Central memory CD8-positive, alpha-beta T cell (primary cell): Measurements from ENCODE around the gene FBRSL1.

Source experiments
- ATAC-seq: fragments of 150-1000 bp; cut with Tn5 transposase; replicated peaks from 2 replicates; pipeline ENCODE4 v1.10.0; 2022; ENCODE audit warnings: mild to moderate bottlenecking, moderate FRiP score, moderate number of reproducible peaks; ENCODE audit not compliant: poor library complexity, severe bottlenecking; ENCODE audit errors: extremely low read depth
- DNase-seq, 2 donors: peaks; one replicate each; pipeline ENCODE4 v3.0.0; 2021; ENCODE audit warnings: low spot score in 2 of 2
- H3K27ac Mint-ChIP-seq: one replicate; pipeline ENCODE4 v1.8.0; 2022; ENCODE audit warnings: low read depth, mild to moderate bottlenecking, moderate library complexity, mixed read lengths
- H3K27me3 Mint-ChIP-seq: one replicate; pipeline ENCODE4 v1.8.0; 2022; ENCODE audit warnings: mixed read lengths
- H3K36me3 Mint-ChIP-seq: one replicate; pipeline ENCODE4 v1.8.0; 2022; ENCODE audit warnings: mild to moderate bottlenecking, moderate library complexity, mixed read lengths; ENCODE audit not compliant: insufficient read depth
- H3K4me1 Mint-ChIP-seq: one replicate; pipeline ENCODE4 v1.8.0; 2022; ENCODE audit warnings: mixed read lengths
- H3K4me3 Mint-ChIP-seq: one replicate; pipeline ENCODE4 v1.8.0; 2022; ENCODE audit warnings: mild to moderate bottlenecking, moderate library complexity, mixed read lengths
- H3K9me3 Mint-ChIP-seq: one replicate; pipeline ENCODE4 v1.8.0; 2022; ENCODE audit warnings: mixed read lengths

FBRSL1 gene

DNA sequence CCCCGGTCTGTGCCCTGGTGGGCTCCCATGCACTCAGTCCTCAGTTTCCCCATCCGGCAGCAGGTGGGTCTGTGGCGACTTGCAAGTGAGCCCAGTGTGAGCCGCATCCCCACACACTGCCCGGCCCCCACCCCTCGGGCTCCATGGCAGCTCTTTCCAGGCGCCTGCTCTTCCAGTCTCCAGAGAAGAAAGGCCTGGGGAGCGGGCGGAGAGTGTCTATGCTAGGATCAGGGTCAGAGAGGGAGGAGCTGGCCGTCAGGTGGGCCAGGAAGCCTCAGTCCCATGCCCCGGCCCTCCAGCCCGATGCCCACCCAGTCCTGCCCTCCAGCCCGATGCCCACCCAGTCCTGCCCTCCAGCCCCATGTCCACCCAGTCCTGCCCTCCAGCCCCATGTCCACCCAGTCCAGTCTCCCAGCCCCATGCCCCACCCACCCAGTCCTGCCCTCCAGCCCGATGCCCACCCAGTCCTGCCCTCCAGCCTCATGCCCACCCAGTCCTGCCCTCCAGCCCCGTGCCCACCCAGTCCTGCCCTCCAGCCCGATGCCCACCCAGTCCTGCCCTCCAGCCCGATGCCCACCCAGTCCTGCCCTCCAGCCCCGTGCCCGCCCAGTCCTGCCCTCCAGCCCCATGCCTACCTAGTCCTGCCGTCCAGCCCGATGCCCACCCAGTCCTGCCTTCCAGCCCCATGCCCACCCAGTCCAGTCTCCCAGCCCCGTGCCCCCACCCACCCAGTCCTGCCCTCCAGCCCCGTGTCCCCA lies 49.2 kb downstream of the FBRSL1 start:
- Mint-ChIP-seq H3K27me3 (no peaks in the 10 kb centered on the region), H3K36me3 (peaks cover 5% of the 10 kb centered on the region), H3K4me1 (peaks cover 26% of the 10 kb centered on the region), H3K9me3 (peaks cover 16% of the 10 kb centered on the region), H3K4me3 (no peak overlapping the region), H3K27ac (no peak overlapping the region)
- ATAC-seq (no peak), DNase-seq (no peak)

- Mint-ChIP-seq H3K4me1 (peaks cover 25% of the 10 kb centered on the region), H3K9me3 (peaks cover 11% of the 10 kb centered on the region), H3K36me3 (peaks cover 5% of the 10 kb centered on the region), H3K4me3 (no peak overlapping the region), H3K27me3 (no peaks in the 10 kb centered on the region), H3K27ac (no peak overlapping the region)
- ATAC-seq: no peak
- no peak for DNase-seq
Measured at GRCh38 chr12:132540436-132540835, 50.5 kb downstream of the FBRSL1 start.

GRCh38 chr12:132541200-132541599 lies 51.2 kb downstream of the FBRSL1 start:
- Mint-ChIP-seq H3K36me3 (peaks cover 5% of the 10 kb centered on the region), H3K4me3 (no peak overlapping the region), H3K27me3 (no peaks in the 10 kb centered on the region), H3K4me1 (peaks cover 18% of the 10 kb centered on the region), H3K27ac (no peak overlapping the region), H3K9me3 (peaks cover 4% of the 10 kb centered on the region)
- no peak for DNase-seq
- no peak for ATAC-seq

DNA sequence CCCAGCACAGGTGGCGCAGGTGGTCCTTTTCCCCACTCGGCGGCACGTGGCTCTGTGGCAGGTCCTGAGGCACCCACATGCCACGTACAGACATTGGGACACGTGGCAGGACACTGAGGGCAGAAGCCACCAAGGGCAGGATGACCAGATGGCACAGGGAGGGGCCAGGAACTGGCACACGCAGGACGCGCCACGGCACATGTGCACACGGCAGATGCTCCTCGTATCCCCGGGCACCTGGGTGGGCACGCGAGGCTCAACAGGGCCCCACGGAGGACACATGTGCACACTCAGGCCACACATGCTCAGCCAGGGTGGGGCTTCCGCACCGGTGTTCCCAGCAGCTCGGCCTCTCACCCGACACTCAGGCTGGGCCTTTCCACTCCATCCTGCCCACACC lies 52.0 kb downstream of the FBRSL1 start:
- Mint-ChIP-seq H3K4me1 (peaks cover 18% of the 10 kb centered on the region), H3K4me3 (no peak overlapping the region), H3K27me3 (no peaks in the 10 kb centered on the region), H3K9me3 (no peaks in the 10 kb centered on the region), H3K36me3 (peaks cover 5% of the 10 kb centered on the region), H3K27ac (no peak overlapping the region)
- no peak for DNase-seq
- no peak for ATAC-seq

DNA sequence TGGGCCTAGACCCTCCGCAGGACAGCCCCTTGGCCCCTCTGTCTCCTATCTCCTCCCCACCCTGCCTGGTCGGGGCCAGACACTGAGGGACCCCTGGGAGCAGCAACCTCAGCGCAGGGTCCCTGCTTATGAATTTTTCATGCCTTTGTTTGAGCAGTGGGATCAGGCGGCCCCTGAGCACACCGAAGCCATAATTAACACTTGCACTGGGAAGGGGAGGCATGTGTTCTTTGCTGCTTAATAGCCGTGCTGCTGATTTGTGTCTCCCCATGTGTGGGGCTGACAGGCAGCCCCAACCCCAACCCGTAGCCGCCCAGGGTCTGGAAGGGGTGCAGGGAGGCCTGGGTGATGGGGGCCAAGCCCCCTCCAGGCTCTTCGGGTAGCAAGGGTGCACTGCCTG lies 52.7 kb downstream of the FBRSL1 start:
- peaks cover 15% of the 10 kb centered on the region for H3K4me1 Mint-ChIP-seq

GRCh38 chr12:132543298-132544079 lies 53.5 kb downstream of the FBRSL1 start:
- ATAC-seq (peak; percentile 57), DNase-seq (no peak)
- H3K27ac Mint-ChIP-seq: no peak overlapping the region

More for the DNA sequence above, 52.7 kb downstream of the FBRSL1 start:
- no peak overlapping the region for H3K27ac Mint-ChIP-seq
- no peak for DNase-seq
- ATAC-seq: no peak
- no peaks in the 10 kb centered on the region for H3K27me3 Mint-ChIP-seq
- no peaks in the 10 kb centered on the region for H3K9me3 Mint-ChIP-seq
- H3K36me3 Mint-ChIP-seq: peaks cover 5% of the 10 kb centered on the region
- H3K4me3 Mint-ChIP-seq: no peak overlapping the region

GRCh38 chr12:132544080-132544397 lies 54.1 kb downstream of the FBRSL1 start:
- peaks cover 12% of the 10 kb centered on the region for H3K4me1 Mint-ChIP-seq
- no peaks in the 10 kb centered on the region for H3K27me3 Mint-ChIP-seq
- no peak overlapping the region for H3K27ac Mint-ChIP-seq
- H3K36me3 Mint-ChIP-seq: peaks cover 5% of the 10 kb centered on the region
- ATAC-seq (no peak), DNase-seq (no peak)
- no peaks in the 10 kb centered on the region for H3K9me3 Mint-ChIP-seq
- H3K4me3 Mint-ChIP-seq: no peak overlapping the region

More at GRCh38 chr12:132543298-132544079, 53.5 kb downstream of the FBRSL1 start:
- Mint-ChIP-seq H3K36me3 (peaks cover 5% of the 10 kb centered on the region), H3K27me3 (no peaks in the 10 kb centered on the region), H3K4me1 (peaks cover 12% of the 10 kb centered on the region), H3K4me3 (peak overlapping the region; percentile 32), H3K9me3 (no peaks in the 10 kb centered on the region)

DNA sequence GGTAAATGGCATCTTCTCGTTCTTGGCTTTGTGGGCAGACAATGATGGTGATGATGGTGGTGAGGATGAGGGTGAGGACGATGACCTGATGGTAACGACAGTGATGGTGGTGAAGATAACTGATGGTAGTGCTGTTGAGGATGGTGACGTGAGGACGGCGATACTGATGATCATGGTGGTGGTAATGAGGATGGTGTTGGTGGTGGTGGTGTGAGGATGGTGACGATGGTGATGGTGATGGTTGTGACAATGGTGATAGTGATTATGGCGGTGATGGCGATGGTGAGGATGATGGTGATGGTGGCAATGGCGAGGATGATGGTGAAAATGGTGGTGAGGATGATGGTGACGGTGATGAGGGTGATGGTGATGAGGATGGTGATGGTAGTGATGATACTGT lies 54.5 kb downstream of the FBRSL1 start:
- no peak overlapping the region for H3K27ac Mint-ChIP-seq
- peaks cover 12% of the 10 kb centered on the region for H3K4me1 Mint-ChIP-seq
- no peak overlapping the region for H3K4me3 Mint-ChIP-seq
- DNase-seq (no peak), ATAC-seq (no peak)
- H3K27me3 Mint-ChIP-seq: no peaks in the 10 kb centered on the region
- peaks cover 7% of the 10 kb centered on the region for H3K36me3 Mint-ChIP-seq
- H3K9me3 Mint-ChIP-seq: no peaks in the 10 kb centered on the region

- Mint-ChIP-seq H3K4me1 (peaks cover 12% of the 10 kb centered on the region), H3K27me3 (no peaks in the 10 kb centered on the region), H3K9me3 (no peaks in the 10 kb centered on the region), H3K4me3 (no peak overlapping the region), H3K27ac (peak overlapping the region; percentile 25), H3K36me3 (peaks cover 8% of the 10 kb centered on the region)
- DNase-seq (no peak), ATAC-seq (no peak)
Measured at GRCh38 chr12:132545164-132545953, 55.4 kb downstream of the FBRSL1 start.

DNA sequence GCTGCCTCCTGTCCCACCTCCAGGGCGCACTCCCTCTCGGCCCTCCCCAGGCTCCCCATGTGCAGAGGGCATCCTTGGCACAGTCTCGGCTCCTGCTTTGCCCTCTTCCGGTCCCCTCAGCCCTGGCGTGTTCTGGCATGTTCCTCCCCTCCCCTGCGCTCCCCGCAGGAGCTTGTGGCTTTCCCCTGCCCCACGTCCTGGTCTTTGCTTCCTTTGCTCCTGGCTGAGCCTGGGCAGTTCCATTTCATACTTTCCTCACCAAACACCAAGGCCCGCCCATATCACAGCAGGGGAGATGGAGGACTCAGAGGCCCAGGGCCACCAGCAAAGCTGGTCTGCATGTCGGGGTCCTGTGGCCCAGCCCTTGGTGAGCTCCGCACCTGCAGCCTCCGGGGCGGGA lies 56.0 kb downstream of the FBRSL1 start:
- Mint-ChIP-seq H3K36me3 (peaks cover 9% of the 10 kb centered on the region), H3K27me3 (no peaks in the 10 kb centered on the region), H3K27ac (peak overlapping the region; percentile 25), H3K9me3 (no peaks in the 10 kb centered on the region), H3K4me3 (no peak overlapping the region), H3K4me1 (peaks cover 12% of the 10 kb centered on the region)
- ATAC-seq (no peak), DNase-seq (no peak)

DNA sequence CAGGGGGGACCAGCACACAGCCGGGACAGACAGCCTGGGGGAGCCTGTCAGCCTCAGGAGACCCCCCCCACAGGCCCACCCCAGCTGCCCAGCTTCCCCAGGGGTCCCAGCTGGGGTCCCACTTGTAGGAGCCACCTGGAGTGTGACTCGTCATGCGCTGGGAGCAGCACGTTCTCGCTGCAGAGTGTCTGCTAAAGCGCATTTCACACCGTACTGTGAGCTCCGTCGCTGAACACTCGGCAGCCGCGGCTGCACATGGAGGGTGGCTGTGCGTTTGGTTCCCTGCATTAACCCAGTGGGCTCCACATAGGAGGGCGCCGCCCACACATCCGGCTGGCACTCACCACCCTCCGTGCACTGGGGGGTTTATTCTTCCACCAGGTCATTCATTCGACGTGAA lies 56.7 kb downstream of the FBRSL1 start:
- H3K4me3 Mint-ChIP-seq: no peak overlapping the region
- no peak for ATAC-seq
- H3K9me3 Mint-ChIP-seq: no peaks in the 10 kb centered on the region
- peaks cover 12% of the 10 kb centered on the region for H3K4me1 Mint-ChIP-seq
- no peaks in the 10 kb centered on the region for H3K27me3 Mint-ChIP-seq
- H3K27ac Mint-ChIP-seq: no peak overlapping the region
- no peak for DNase-seq
- H3K36me3 Mint-ChIP-seq: peaks cover 8% of the 10 kb centered on the region

DNA sequence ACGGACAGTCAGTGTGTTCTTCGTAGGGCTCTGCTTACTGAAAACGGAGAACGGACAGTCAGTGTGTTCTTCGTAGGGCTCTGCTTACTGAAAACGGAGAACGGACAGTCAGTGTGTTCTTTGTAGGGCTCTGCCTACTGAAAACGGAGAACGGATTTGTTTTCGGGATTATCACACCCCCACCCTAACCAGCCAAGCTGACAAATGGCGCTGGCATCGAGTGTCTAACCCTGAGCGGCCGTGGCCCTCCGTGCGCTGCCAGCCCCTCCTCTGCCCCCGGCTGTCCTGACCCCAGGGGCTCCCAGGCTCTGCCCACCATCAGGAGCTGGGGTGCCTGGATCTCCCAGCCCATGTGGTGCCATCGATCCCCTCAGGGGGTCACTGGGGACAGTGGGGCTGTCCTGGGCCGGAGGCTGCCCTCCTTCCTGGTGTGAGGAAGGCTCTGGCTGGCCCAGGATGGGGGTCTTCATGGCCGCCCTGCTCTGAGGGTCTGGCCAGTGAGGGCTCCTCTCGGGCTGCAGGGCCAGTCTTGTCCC lies 57.3 kb downstream of the FBRSL1 start:
- no peaks in the 10 kb centered on the region for H3K27me3 Mint-ChIP-seq
- DNase-seq (no peak), ATAC-seq (no peak)
- no peak overlapping the region for H3K27ac Mint-ChIP-seq
- no peak overlapping the region for H3K4me3 Mint-ChIP-seq
- peaks cover 7% of the 10 kb centered on the region for H3K36me3 Mint-ChIP-seq
- peaks cover 12% of the 10 kb centered on the region for H3K4me1 Mint-ChIP-seq
- H3K9me3 Mint-ChIP-seq: no peaks in the 10 kb centered on the region
